Esophagus muscularis mucosa (tissue), 4 donors: ENCODE measurements around the gene TMEM141. TPM values are rescaled to one million over a fixed set of nuclear protein-coding genes. Genes with fewer than 3 reads are reported as not detected.

Experiments
- DNase-seq: peaks from one replicate; pipeline ENCODE4 v3.0.0-alpha.2; 2017; ENCODE audit errors: extremely low spot score
- H3K27ac ChIP-seq, 4 donors: fragments of 200-600 bp; sonication (generic); replicated peaks in 1 of 4; 1 replicate in 3 of 4; 2 replicates in 1 of 4; pipeline ENCODE4 v1.5.1; 2016 to 2019; ENCODE audit warnings: mild to moderate bottlenecking in 1 of 4
- H3K27me3 ChIP-seq, 4 donors: fragments of 200-600 bp; sonication (generic); one replicate each; pipeline versions ENCODE4 v1.5.1 to v1.6.0; 2016 to 2019
- H3K36me3 ChIP-seq, 4 donors: fragments of 200-600 bp; sonication (generic); one replicate each; pipeline ENCODE4 v1.5.1; 2016 to 2019
- H3K4me1 ChIP-seq, 4 donors: fragments of 200-600 bp; sonication (generic); one replicate each; pipeline ENCODE4 v1.5.1; 2016 to 2019
- H3K4me3 ChIP-seq, 4 donors: fragments of 200-600 bp; sonication (generic); 1 replicate in 2 of 4; 2 replicates in 2 of 4; pipeline ENCODE4 v1.5.1; 2016 to 2019; ENCODE audit warnings: mild to moderate bottlenecking in 4 of 4, moderate library complexity in 1 of 4
- H3K9me3 ChIP-seq, 4 donors: fragments of 200-600 bp; sonication (generic); 1 replicate in 3 of 4; 2 replicates in 1 of 4; pipeline ENCODE4 v1.5.1; 2016 to 2019
- EP300 ChIP-seq: sonication (generic); formaldehyde crosslinking; IDR thresholded peaks from one replicate; pipeline ENCODE4 v1.6.1; 2017; ENCODE audit warnings: antibody characterized with exemption
- POLR2A ChIP-seq: fragments of 450-650 bp; IDR thresholded peaks from one replicate; pipeline ENCODE4 v1.6.1; 2017; ENCODE audit warnings: antibody characterized with exemption, moderate library complexity, mild to moderate bottlenecking, low read depth
- POLR2AphosphoS5 ChIP-seq, 2 donors: sonication (generic); formaldehyde crosslinking; IDR thresholded peaks; one replicate each; pipeline ENCODE4 v1.6.1; 2017; ENCODE audit warnings: antibody characterized with exemption in 2 of 2
- WGBS: methylation state at CpG from one replicate; pipeline ENCODE4 v1.1.5; 2018; 5-methylcytosine and 5-hydroxymethylcytosine counted together
- intact Hi-C: fragments of 100-400 bp; cut with DNase I; formaldehyde crosslinking; loops from one replicate; pipeline ENCODE4 v1.15.1; 2023
- total RNA-seq, 4 donors: library from RNA; depleted of rRNA; stranded (reverse); fragments of >200 nt; gene quantifications; one replicate each; pipeline versions ENCODE4 v1.1.0 to v1.2.1, GENCODE V29; 2016
- TF ChIP-seq, protein P1 (sequence below), 3 experiments: fragments of 200-600 bp in 2 of 3; fragments of 450-650 bp in 1 of 3; sonication (generic) in 2 of 3; IDR thresholded peaks; one replicate each; pipeline ENCODE4 v1.5.1; 2017 to 2019; ENCODE audit warnings: antibody characterized with exemption in 3 of 3, mild to moderate bottlenecking in 2 of 3, moderate library complexity in 1 of 3

The TMEM141 gene
- total RNA-seq, 4 donors from 2014 or later, result 27.9 to 48.7 (median 31.5) TPM

DNA sequence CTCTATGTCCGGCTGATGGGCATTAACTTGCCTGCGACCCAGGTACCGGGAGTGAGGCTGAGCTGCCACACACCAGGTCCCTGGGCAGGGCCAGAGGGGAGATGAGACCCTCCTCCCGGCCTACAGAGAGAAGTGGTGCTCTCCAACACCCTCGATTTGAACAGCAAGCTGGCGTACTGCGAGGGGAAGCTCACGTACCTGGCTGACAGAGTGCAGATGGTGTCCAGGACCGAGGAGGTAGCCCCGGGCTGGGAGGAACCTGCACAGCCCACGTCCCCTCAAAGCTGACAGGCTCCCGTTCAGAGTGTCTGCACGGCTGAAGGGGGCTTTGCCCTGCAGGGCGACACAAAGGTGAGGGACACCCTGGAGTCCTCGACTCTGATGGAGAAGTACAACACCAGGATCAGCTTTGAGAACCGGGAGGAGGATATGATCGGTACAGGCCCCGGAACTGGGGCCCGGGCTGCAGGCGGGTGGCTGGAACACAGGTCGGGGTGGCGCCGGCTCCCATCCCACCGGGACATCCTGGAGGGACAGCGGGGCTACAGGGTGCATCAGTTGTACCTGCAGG lies 15.6 kb downstream of the TMEM141 start:
- Histone ChIP-seq H3K27ac (peak overlapping the region; percentile 87 to 93 (median 90)), H3K9me3 (no peaks in the 10 kb centered on the region), H3K27me3 (peaks cover 0 to 14% (median 5%) of the 10 kb centered on the region in 4 donors), H3K4me1 (peaks cover 28 to 48% (median 45%) of the 10 kb centered on the region in 4 donors), H3K4me3 (peak overlapping the region; percentile 98 to 100 (median 98)), H3K36me3 (peaks cover 0 to 23% (median 10%) of the 10 kb centered on the region in 4 donors)
- no peak for DNase-seq
- 63% methylated on average over 10 of the region's 25 CpGs for WGBS
- intact Hi-C loops, result no loop called here
- TF ChIP-seq, protein P1, sequence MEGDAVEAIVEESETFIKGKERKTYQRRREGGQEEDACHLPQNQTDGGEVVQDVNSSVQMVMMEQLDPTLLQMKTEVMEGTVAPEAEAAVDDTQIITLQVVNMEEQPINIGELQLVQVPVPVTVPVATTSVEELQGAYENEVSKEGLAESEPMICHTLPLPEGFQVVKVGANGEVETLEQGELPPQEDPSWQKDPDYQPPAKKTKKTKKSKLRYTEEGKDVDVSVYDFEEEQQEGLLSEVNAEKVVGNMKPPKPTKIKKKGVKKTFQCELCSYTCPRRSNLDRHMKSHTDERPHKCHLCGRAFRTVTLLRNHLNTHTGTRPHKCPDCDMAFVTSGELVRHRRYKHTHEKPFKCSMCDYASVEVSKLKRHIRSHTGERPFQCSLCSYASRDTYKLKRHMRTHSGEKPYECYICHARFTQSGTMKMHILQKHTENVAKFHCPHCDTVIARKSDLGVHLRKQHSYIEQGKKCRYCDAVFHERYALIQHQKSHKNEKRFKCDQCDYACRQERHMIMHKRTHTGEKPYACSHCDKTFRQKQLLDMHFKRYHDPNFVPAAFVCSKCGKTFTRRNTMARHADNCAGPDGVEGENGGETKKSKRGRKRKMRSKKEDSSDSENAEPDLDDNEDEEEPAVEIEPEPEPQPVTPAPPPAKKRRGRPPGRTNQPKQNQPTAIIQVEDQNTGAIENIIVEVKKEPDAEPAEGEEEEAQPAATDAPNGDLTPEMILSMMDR (IDR thresholded peaks at IDR 0.05), result no peak
- no peak for TF ChIP-seq POLR2A
- no peak for TF ChIP-seq POLR2AphosphoS5 (IDR thresholded peaks at IDR 0.05)
- no peak for TF ChIP-seq EP300

DNA sequence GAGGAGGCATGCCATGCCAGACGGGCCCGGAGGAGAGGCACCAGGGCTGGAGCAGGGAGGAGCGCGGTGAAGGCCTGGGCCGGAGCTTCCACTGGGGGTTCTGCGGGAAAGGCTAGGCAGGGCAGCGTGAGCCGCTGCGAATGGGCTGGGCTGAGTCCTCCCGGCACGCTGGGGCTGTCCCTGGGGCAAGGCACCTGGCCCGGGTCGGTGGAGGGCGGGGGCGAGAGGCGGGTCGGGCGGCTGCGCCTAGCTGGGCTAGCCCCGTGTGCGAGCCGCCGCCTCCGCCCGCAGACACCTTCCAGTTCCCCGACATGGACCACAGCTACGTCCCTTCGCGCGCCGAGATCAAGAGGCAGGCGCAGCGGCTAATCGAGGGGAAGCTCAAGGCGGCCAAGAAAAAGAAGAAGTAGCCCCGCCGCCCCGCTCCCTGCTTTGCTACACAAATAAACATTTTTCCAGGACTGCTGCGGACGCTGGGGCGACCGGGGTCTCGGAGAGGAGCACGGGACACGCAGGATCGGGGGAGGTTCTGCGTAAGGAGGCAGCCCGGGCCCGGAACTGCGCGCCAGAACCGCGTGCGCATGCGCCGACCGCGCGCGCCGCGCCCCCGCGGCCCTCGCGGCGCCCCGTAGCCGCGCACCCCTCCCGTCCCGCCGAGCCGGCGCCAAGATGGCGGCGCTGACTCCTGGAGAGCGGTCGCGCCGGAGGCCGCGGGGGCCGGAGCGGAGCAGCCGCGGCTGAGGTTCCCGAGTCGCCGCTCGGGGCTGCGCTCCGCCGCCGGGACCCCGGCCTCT lies 16.3 kb downstream of the TMEM141 start, which contains the start of gene RABL6:
Gene RABL6 (plus strand): TSS at position 668 of the 794 bp plus-strand sequence. CDS start 249 bp downstream, outside the sequence.
- H3K4me1 ChIP-seq, result peaks cover 28 to 48% (median 45%) of the 10 kb centered on the region in 4 donors
- intact Hi-C loops, result no loop called here
- DNase-seq, result peak; percentile 93

DNA sequence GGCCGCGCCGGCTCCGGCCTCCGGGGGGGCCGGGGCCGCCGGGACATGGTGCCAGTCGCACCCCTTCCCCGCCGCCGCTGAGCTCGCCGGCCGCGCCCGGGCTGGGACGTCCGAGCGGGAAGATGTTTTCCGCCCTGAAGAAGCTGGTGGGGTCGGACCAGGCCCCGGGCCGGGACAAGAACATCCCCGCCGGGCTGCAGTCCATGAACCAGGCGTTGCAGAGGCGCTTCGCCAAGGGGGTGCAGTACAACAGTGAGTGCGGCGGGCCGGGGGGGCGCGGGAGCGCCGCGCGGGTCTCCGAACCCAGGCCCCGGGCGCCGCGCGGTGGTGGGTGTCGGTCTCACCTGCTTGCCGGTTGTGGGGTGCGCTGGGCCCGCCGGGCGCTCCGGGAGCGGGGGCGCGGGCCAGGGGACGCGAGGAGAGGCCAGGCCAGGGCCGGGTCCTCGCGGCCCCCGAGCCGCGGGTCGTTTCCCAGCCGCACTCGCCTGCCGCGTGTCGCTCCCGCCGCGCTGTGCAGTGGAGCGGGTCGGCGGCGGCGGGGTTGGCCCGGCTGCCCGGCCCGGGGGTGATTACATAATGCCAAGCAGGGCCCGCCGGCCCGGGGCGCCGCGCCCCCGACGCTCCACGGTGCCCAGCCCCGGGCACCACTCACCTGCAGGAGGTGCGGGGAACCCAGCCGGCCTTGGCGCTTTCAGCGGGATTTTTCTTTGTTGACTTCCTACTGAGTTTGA lies 17.1 kb downstream of the TMEM141 start:
- Histone ChIP-seq H3K27me3 (no peaks in the 10 kb centered on the region), H3K4me1 (peaks cover 28 to 48% (median 45%) of the 10 kb centered on the region in 4 donors), H3K4me3 (peak overlapping the region; percentile 98 to 100 (median 98)), H3K36me3 (peaks cover 0 to 31% (median 19%) of the 10 kb centered on the region in 4 donors), H3K27ac (peak overlapping the region; percentile 87 to 93 (median 90)), H3K9me3 (no peaks in the 10 kb centered on the region)
- intact Hi-C loops, result no loop called here
- no peak for DNase-seq
- 0% methylated on average over 13 of the region's 93 CpGs for WGBS
- TF ChIP-seq, protein P1 (IDR thresholded peaks at IDR 0.05), result no peak
- TF ChIP-seq POLR2A (no peak), EP300 (no peak), POLR2AphosphoS5 (IDR thresholded peaks at IDR 0.05) (no peak)

More for the DNA sequence above, 16.3 kb downstream of the TMEM141 start, which contains the start of gene RABL6:
- Histone ChIP-seq H3K27ac (peak within 1 kb of the TSS; percentile 87 to 93 (median 90)), H3K9me3 (no peaks in the 10 kb centered on the region), H3K36me3 (peaks cover 0 to 24% (median 12%) of the 10 kb centered on the region in 4 donors), H3K4me3 (peak within 1 kb of the TSS; percentile 98 to 100 (median 98)), H3K27me3 (peaks cover 0 to 6% (median under 1%) of the 10 kb centered on the region in 4 donors)
- TF ChIP-seq POLR2A (no peak), EP300 (no peak), POLR2AphosphoS5 (IDR thresholded peaks at IDR 0.05) (peak; percentile 43 to 82)
- TF ChIP-seq, protein P1 (IDR thresholded peaks at IDR 0.05), result peak in 1 of 3 experiments; percentile 32
- 1% methylated on average over 40 of the region's 96 CpGs for WGBS

DNA sequence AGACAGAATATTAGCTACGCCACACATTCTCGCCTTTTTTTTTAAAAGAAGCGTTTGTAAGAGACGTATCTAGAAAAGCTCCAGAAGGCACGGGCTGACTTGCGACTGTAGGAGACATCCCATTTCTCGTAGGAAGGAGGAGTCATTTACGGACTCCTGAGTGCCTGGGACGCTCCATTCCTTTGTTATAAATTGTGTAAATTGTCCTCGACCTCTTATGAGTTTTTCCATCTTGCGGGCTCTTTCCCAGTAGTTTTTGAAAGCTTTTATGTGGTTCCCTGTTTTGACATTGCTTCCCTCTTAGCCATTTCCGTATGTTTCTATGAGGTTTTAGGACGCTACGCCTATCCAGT lies 17.6 kb downstream of the TMEM141 start:
- peaks cover 0 to 33% (median 21%) of the 10 kb centered on the region in 4 donors for H3K36me3 ChIP-seq
- DNase-seq, result no peak
- peaks cover 28 to 48% (median 45%) of the 10 kb centered on the region in 4 donors for H3K4me1 ChIP-seq
- peak overlapping the region; percentile 98 to 100 (median 98) for H3K4me3 ChIP-seq
- 6% methylated on average over 14 of the region's 14 CpGs for WGBS
- peak overlapping the region; percentile 87 to 93 (median 90) for H3K27ac ChIP-seq
- intact Hi-C loops, result no loop called here
- H3K27me3 ChIP-seq, result no peaks in the 10 kb centered on the region
- no peaks in the 10 kb centered on the region for H3K9me3 ChIP-seq
- TF ChIP-seq, protein P1 (IDR thresholded peaks at IDR 0.05), result no peak
- TF ChIP-seq POLR2AphosphoS5 (IDR thresholded peaks at IDR 0.05) (no peak), POLR2A (no peak), EP300 (no peak)
